Measurements from ENCODE around the gene REXO1.

- TF ChIP-seq NFIC (IDR thresholded peaks at IDR 0.05; ENCODE audit: low read length) (no peak), FOXK2 (IDR thresholded peaks at IDR 0.05) (no peak), RAD21 (CRISPR knock-in tag; IDR thresholded peaks at IDR 0.05) (no peak), FOXA1 (IDR thresholded peaks at IDR 0.05) (no peak), FOXA1 (CRISPR knock-in tag; IDR thresholded peaks at IDR 0.05) (no peak), ZNF776 (CRISPR knock-in tag; IDR thresholded peaks at IDR 0.05) (no peak), REST (IDR thresholded peaks at IDR 0.05; ENCODE audit: borderline replicate concordance in 1 of 2, low read depth in 1 of 2, low read length in 2 of 2) (no peak), ZBTB8A (CRISPR knock-in tag; IDR thresholded peaks at IDR 0.05; ENCODE audit: borderline replicate concordance, low read depth) (no peak), BRCA1 (CRISPR knock-in tag; IDR thresholded peaks at IDR 0.05) (no peak), KDM1A (CRISPR knock-in tag; IDR thresholded peaks at IDR 0.05) (no peak)
- TF ChIP-seq, protein P1, sequence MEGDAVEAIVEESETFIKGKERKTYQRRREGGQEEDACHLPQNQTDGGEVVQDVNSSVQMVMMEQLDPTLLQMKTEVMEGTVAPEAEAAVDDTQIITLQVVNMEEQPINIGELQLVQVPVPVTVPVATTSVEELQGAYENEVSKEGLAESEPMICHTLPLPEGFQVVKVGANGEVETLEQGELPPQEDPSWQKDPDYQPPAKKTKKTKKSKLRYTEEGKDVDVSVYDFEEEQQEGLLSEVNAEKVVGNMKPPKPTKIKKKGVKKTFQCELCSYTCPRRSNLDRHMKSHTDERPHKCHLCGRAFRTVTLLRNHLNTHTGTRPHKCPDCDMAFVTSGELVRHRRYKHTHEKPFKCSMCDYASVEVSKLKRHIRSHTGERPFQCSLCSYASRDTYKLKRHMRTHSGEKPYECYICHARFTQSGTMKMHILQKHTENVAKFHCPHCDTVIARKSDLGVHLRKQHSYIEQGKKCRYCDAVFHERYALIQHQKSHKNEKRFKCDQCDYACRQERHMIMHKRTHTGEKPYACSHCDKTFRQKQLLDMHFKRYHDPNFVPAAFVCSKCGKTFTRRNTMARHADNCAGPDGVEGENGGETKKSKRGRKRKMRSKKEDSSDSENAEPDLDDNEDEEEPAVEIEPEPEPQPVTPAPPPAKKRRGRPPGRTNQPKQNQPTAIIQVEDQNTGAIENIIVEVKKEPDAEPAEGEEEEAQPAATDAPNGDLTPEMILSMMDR (CRISPR knock-in tag; IDR thresholded peaks at IDR 0.05) = no peak
- TF ChIP-seq, protein P2, sequence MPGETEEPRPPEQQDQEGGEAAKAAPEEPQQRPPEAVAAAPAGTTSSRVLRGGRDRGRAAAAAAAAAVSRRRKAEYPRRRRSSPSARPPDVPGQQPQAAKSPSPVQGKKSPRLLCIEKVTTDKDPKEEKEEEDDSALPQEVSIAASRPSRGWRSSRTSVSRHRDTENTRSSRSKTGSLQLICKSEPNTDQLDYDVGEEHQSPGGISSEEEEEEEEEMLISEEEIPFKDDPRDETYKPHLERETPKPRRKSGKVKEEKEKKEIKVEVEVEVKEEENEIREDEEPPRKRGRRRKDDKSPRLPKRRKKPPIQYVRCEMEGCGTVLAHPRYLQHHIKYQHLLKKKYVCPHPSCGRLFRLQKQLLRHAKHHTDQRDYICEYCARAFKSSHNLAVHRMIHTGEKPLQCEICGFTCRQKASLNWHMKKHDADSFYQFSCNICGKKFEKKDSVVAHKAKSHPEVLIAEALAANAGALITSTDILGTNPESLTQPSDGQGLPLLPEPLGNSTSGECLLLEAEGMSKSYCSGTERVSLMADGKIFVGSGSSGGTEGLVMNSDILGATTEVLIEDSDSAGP (CRISPR knock-in tag; IDR thresholded peaks at IDR 0.05; ENCODE audit: borderline replicate concordance) = no peak
These were observed 20.6 kb downstream of the REXO1 start for GRCh38 chr19:1827566-1828278.

Data from HepG2 (cell line).